PFSK-1 (cell line): ENCODE data around the gene NFIX.

ENCODE experiments used
- FOXP2 ChIP-seq: optimal IDR thresholded peaks from 2 replicates; pipeline ENCODE3; 2011; ENCODE audit warnings: borderline replicate concordance, control low read depth, inconsistent platforms; ENCODE audit not compliant: insufficient read depth; ENCODE audit errors: extremely low read length, extremely low read depth
- POLR2AphosphoS5 ChIP-seq: IDR thresholded peaks from 2 replicates; pipeline ENCODE4 v1.6.1; 2012; ENCODE audit warnings: low read depth, mild to moderate bottlenecking, control low read depth, low read length, moderate library complexity
- SIN3A ChIP-seq: IDR thresholded peaks from 2 replicates; pipeline ENCODE4 v1.6.1; 2012; ENCODE audit warnings: mild to moderate bottlenecking, low read length, moderate library complexity, borderline replicate concordance; ENCODE audit not compliant: insufficient read depth
- TAF1 ChIP-seq: IDR thresholded peaks from 2 replicates; pipeline ENCODE4 v1.6.1; 2012; ENCODE audit warnings: low read length, control low read depth, borderline replicate concordance; ENCODE audit not compliant: insufficient read depth
- TF ChIP-seq, protein P1 (sequence below), 2 experiments: IDR thresholded peaks; 2 replicates each; pipeline versions ENCODE4 v1.6.1 to v1.8.0; 2011 to 2012; ENCODE audit warnings: low read depth in 2 of 2, low read length in 2 of 2, control low read depth in 1 of 2, inconsistent platforms in 1 of 2, mild to moderate bottlenecking in 1 of 2, moderate library complexity in 1 of 2; ENCODE audit not compliant: insufficient read depth in 1 of 2

Gene NFIX

DNA sequence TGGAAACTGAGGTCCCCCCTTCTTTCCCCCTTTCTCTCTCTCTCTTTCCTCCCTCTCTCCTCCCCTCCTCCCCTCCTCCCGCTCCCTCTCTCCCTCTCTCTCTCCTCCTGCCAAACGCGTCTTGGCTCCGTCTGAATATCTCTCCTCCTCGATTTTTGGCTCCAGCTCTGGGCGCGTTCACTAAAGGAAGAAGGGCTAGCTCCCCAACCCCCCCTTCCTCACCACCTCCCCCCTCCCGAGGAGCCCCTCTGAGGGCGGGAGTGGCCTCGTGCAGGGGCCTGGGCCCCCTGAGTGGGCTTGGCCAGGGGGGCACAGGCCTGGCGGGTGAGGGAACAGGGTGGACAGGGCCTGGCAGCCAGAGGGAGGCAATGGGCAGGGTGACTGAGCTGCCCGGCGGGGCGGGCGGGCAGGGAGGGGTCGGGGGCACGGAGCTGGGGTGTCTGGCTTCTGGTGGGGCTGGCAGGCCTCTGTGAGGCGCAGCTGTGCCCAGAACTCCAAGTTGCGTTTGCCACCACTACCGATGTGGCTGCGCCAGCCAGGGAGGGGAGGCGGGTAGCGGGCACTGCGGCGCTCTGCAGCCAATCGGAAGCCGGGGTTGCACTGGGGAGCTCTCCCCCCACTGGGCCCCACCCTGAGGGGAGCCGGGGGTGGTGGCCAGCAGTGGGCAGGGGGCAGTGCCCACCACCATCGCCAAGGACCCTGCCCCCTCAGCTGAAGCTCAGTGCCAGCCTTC is 7.1 kb downstream of the NFIX start:
- TF ChIP-seq, protein P1, sequence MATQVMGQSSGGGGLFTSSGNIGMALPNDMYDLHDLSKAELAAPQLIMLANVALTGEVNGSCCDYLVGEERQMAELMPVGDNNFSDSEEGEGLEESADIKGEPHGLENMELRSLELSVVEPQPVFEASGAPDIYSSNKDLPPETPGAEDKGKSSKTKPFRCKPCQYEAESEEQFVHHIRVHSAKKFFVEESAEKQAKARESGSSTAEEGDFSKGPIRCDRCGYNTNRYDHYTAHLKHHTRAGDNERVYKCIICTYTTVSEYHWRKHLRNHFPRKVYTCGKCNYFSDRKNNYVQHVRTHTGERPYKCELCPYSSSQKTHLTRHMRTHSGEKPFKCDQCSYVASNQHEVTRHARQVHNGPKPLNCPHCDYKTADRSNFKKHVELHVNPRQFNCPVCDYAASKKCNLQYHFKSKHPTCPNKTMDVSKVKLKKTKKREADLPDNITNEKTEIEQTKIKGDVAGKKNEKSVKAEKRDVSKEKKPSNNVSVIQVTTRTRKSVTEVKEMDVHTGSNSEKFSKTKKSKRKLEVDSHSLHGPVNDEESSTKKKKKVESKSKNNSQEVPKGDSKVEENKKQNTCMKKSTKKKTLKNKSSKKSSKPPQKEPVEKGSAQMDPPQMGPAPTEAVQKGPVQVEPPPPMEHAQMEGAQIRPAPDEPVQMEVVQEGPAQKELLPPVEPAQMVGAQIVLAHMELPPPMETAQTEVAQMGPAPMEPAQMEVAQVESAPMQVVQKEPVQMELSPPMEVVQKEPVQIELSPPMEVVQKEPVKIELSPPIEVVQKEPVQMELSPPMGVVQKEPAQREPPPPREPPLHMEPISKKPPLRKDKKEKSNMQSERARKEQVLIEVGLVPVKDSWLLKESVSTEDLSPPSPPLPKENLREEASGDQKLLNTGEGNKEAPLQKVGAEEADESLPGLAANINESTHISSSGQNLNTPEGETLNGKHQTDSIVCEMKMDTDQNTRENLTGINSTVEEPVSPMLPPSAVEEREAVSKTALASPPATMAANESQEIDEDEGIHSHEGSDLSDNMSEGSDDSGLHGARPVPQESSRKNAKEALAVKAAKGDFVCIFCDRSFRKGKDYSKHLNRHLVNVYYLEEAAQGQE (IDR thresholded peaks at IDR 0.05; ENCODE audit: insufficient read depth in 1 of 2, low read depth in 2 of 2, low read length in 2 of 2), result no peak

DNA sequence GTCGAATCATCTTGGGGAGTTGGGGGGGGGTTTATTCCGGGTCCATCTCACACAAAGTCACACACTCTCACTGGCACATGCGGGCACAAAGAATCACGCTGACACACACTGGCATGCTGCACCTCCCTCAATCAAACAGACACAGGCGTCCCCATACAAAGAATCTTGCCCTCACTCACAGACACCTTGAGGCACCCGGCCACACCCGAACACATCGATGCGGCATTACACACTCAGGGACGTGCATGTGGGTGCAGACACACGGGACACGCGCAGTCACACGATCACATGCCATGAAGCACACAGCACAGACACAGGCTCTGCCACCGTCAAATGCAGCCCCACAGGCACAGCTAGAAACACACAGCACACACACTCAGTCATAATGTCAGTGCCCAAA is 7.8 kb downstream of the NFIX start:
- TF ChIP-seq SIN3A (no peak), POLR2AphosphoS5 (no peak), TAF1 (no peak), FOXP2 (no peak)
- TF ChIP-seq, protein P1 (IDR thresholded peaks at IDR 0.05; ENCODE audit: insufficient read depth in 1 of 2, low read depth in 2 of 2, low read length in 2 of 2), result no peak

DNA sequence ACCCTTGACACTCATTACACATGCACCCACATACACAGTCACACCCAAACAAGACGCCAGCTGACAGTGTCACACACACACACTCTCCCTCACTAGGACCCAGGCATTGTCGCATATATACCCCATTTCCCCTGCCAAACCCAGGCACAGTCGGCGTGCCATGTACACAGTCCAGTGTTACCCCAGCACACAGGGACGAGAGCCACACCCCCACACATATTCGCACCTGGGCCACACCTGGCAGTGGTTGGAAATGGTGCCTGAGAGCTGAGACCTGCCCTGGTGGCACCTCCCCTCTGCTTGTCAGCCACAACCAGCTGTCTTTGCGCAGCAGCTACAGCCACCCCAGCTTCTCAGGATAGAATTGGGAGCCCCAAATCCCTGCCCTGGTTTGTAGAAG is 9.0 kb downstream of the NFIX start:
- TF ChIP-seq POLR2AphosphoS5, result no peak
- TF ChIP-seq TAF1, result no peak
- no peak for TF ChIP-seq FOXP2
- no peak for TF ChIP-seq SIN3A
- TF ChIP-seq, protein P1 (IDR thresholded peaks at IDR 0.05; ENCODE audit: insufficient read depth in 1 of 2, low read depth in 2 of 2, low read length in 2 of 2), result no peak

DNA sequence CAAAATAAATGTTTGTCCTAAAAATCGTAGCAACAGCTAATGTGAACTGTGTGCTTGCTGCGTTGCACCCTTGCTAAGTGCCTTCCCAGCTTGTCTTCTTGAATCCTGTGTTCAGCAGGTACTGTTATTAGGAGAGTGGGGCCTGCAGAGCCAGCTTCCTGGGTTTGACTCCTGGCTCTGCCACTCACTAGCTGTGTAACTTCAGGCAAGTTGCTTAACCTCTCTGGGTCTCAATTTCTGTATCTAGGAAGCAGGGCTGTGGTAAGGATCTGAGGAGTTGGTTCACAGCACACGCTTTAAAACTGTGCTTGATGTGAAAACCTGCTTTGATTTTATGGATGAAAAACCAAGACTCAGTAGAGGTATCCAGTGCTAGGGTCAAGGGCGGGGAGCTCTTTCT is 10.0 kb downstream of the NFIX start:
- TF ChIP-seq, protein P1 (IDR thresholded peaks at IDR 0.05; ENCODE audit: insufficient read depth in 1 of 2, low read depth in 2 of 2, low read length in 2 of 2), result no peak
- TF ChIP-seq FOXP2 (no peak), POLR2AphosphoS5 (no peak), TAF1 (no peak), SIN3A (no peak)

DNA sequence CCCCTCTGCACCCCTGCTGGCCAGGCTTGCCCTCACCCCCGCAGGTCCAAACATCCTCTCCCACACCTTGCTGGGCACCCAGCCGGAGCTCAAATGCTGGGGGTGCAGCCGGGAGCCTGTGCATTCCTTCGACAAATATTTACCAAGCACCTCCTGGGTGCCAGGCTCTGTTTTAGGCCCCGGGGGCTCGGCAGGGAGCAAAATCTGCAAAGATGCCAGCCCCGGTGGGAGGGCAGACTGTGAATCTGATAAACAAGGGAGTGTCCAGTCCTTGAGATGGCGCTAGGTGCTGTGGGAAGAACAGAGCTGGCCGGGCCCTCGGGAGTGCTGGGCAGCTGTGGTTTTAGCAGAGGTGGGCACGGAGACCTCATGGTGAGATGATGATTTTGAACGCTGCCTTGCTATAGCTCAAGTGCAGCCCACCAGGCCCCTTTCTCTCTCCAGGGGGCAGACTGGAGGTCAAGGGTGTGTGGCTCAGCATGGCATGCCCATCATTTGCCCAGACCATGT is 10.6 kb downstream of the NFIX start:
- TF ChIP-seq SIN3A (no peak), POLR2AphosphoS5 (no peak), FOXP2 (no peak), TAF1 (no peak)
- TF ChIP-seq, protein P1 (IDR thresholded peaks at IDR 0.05; ENCODE audit: insufficient read depth in 1 of 2, low read depth in 2 of 2, low read length in 2 of 2), result no peak
